Fibroblast of villous mesenchyme (primary cell): ENCODE results near the gene TRABD2B. TPM values are rescaled to one million over a fixed set of nuclear protein-coding genes. Genes with fewer than 3 reads are reported as not detected.

Source experiments
- DNase-seq: peaks from one replicate; pipeline ENCODE4 v3.0.0-alpha.2; 2010; ENCODE audit warnings: low read depth
- H3K4me3 ChIP-seq: 2 replicates; pipeline ENCODE4 v1.5.1; 2011; ENCODE audit warnings: low read depth, mild to moderate bottlenecking, low read length
- CTCF ChIP-seq: IDR thresholded peaks from 2 replicates; pipeline ENCODE4 v1.5.1; 2012; ENCODE audit warnings: low read depth, mild to moderate bottlenecking, low read length; ENCODE audit not compliant: insufficient read depth
- total RNA-seq: library from RNA; depleted of rRNA; stranded (reverse); fragments of >200 nt; gene quantifications from 2 replicates; pipeline ENCODE4 v1.2.3, GENCODE V29; 2012

The TRABD2B gene
- total RNA-seq, 1 donor, result not detected

- no peak for TF ChIP-seq CTCF
- no peak overlapping the region for H3K4me3 ChIP-seq
- peak; percentile 3 for DNase-seq
Observed at GRCh38 chr1:47871799-47872353, 125.3 kb downstream of the TRABD2B start.

GRCh38 chr1:47870946-47871676 is 126.1 kb downstream of the TRABD2B start:
- TF ChIP-seq CTCF, result no peak
- no peak for DNase-seq
- no peak overlapping the region for H3K4me3 ChIP-seq

- no peak for TF ChIP-seq CTCF
- H3K4me3 ChIP-seq, result no peak overlapping the region
- DNase-seq, result no peak
Observed at GRCh38 chr1:47870480-47870879, 126.7 kb downstream of the TRABD2B start.

GRCh38 chr1:47868348-47868676 is 128.9 kb downstream of the TRABD2B start:
- DNase-seq, result no peak
- no peak for TF ChIP-seq CTCF
- no peak overlapping the region for H3K4me3 ChIP-seq

GRCh38 chr1:47867438-47868347 is 129.5 kb downstream of the TRABD2B start:
- no peak for DNase-seq

More at GRCh38 chr1:47867438-47868347, 129.5 kb downstream of the TRABD2B start:
- no peak for TF ChIP-seq CTCF
- H3K4me3 ChIP-seq, result no peak overlapping the region
